Astrocyte of the cerebellum (primary cell): ENCODE measurements around the gene FOXN1.
"Not testable (repeated sequence)": the region's sequence is repeated elsewhere in the genome, so short reads cannot be mapped to it uniquely, and the experiment has no call there.

ENCODE experiments used
- DNase-seq: peaks from one replicate; pipeline ENCODE4 v3.0.0-alpha.2; 2011; ENCODE audit warnings: low read depth
- H3K4me3 ChIP-seq: 2 replicates; pipeline ENCODE4 v1.5.1; 2011; ENCODE audit warnings: mild to moderate bottlenecking, low read depth, low read length, moderate library complexity
- CTCF ChIP-seq: IDR thresholded peaks from 2 replicates; pipeline ENCODE4 v1.5.1; 2012; ENCODE audit warnings: low read length, low read depth, moderate library complexity, mild to moderate bottlenecking; ENCODE audit errors: missing control alignments
- in situ Hi-C: cut with HindIII; loops from 2 replicates; pipeline ENCODE4 v1.10.0; 2017; ENCODE audit warnings: low sequenced_read_pairs

FOXN1 gene

GRCh38 chr17:28573040-28573380 lies 66.9 kb downstream of the FOXN1 start:
- TF ChIP-seq CTCF: no peak
- no peak for DNase-seq
- in situ Hi-C loops: no loop called here
- H3K4me3 ChIP-seq: no peak overlapping the region

- in situ Hi-C loops: no loop called here
- no peak for DNase-seq
- no peak overlapping the region for H3K4me3 ChIP-seq
- no peak for TF ChIP-seq CTCF
Observed at GRCh38 chr17:28573521-28573920, 67.4 kb downstream of the FOXN1 start.

- no peak for TF ChIP-seq CTCF
Observed at GRCh38 chr17:28573966-28574480, 67.9 kb downstream of the FOXN1 start.

GRCh38 chr17:28574526-28574925 lies 68.4 kb downstream of the FOXN1 start:
- H3K4me3 ChIP-seq: no peak overlapping the region
- no peak for TF ChIP-seq CTCF
- in situ Hi-C loops: no loop called here
- DNase-seq: no peak

More at GRCh38 chr17:28573966-28574480, 67.9 kb downstream of the FOXN1 start:
- H3K4me3 ChIP-seq: no peak overlapping the region
- in situ Hi-C loops: no loop called here
- no peak for DNase-seq

- no peak for DNase-seq
- H3K4me3 ChIP-seq: no peak overlapping the region
- in situ Hi-C loops: loop anchor here (5.0 kb wide), 1 partner anchor 42 kb away; no protein-coding TSS in a partner anchor
- no peak for TF ChIP-seq CTCF
Observed at GRCh38 chr17:28575126-28575795, 69.1 kb downstream of the FOXN1 start.

- not testable (repeated sequence) for H3K4me3 ChIP-seq, DNase-seq
- in situ Hi-C loops: loop anchor here (5.0 kb wide), 1 partner anchor 41 kb away; no protein-coding TSS in a partner anchor
Observed at GRCh38 chr17:28576016-28576415, 69.9 kb downstream of the FOXN1 start.

- peak; percentile 55 for DNase-seq
- TF ChIP-seq CTCF: no peak
- in situ Hi-C loops: loop anchor here (5.0 kb wide), 1 partner anchor 40 kb away; no protein-coding TSS in a partner anchor
- peak within 1 kb of the TSS; percentile 35 for H3K4me3 ChIP-seq
Observed at GRCh38 chr17:28576758-28577465, 70.8 kb downstream of the FOXN1 start, which contains the start of gene ALDOC. TSS of gene ALDOC (minus strand) at chr17:28576895. CDS start at chr17:28575532, 1,363 bp downstream.
